HG03159 (cell line): ENCODE measurements around the gene PTTG1IP.
A peak's percentile ranks its signal among the peaks of the same experiment; 100 is the strongest.
"Not testable (repeated sequence)": the region's sequence is repeated elsewhere in the genome, so short reads cannot be mapped to it uniquely, and the experiment has no call there.

Source experiments
- ATAC-seq: cut with Tn5 transposase; IDR thresholded peaks from one replicate; pipeline ENCODE4 v1.9.1; 2021; ENCODE audit warnings: mild to moderate bottlenecking, moderate library complexity; ENCODE audit not compliant: unreplicated experiment

The PTTG1IP gene

GRCh38 chr21:44886113-44887075 lies 12.9 kb upstream of the PTTG1IP start:
- ATAC-seq, result no peak

GRCh38 chr21:44885615-44886014 lies 12.1 kb upstream of the PTTG1IP start:
- ATAC-seq, result no peak

- ATAC-seq, result no peak
Measured at GRCh38 chr21:44884097-44884496, 10.6 kb upstream of the PTTG1IP start.

GRCh38 chr21:44883250-44883649 lies 9.8 kb upstream of the PTTG1IP start:
- no peak for ATAC-seq

- no peak for ATAC-seq
Measured at GRCh38 chr21:44881198-44881872, 7.8 kb upstream of the PTTG1IP start.

- ATAC-seq, result no peak
Measured at GRCh38 chr21:44880405-44881197, 7.1 kb upstream of the PTTG1IP start.

- ATAC-seq, result not testable (repeated sequence)
Measured at GRCh38 chr21:44879238-44879637, 5.7 kb upstream of the PTTG1IP start.

- ATAC-seq, result no peak
Measured at GRCh38 chr21:44878053-44878982, 4.8 kb upstream of the PTTG1IP start.

- ATAC-seq, result no peak
Measured at GRCh38 chr21:44876849-44877575, 3.5 kb upstream of the PTTG1IP start.

GRCh38 chr21:44875316-44875700 lies 1.8 kb upstream of the PTTG1IP start:
- no peak for ATAC-seq

- ATAC-seq, result no peak
Measured at GRCh38 chr21:44874497-44875315, 1.2 kb upstream of the PTTG1IP start.

- ATAC-seq, result no peak
Measured at GRCh38 chr21:44874240-44874496, 678 bp upstream of the PTTG1IP start.

- ATAC-seq, result peak; percentile 5
Measured at GRCh38 chr21:44872649-44873355, 688 bp downstream of the PTTG1IP start.

GRCh38 chr21:44872323-44872648 lies 1.2 kb downstream of the PTTG1IP start:
- ATAC-seq, result no peak

GRCh38 chr21:44871576-44872269 lies 1.8 kb downstream of the PTTG1IP start:
- no peak for ATAC-seq

- ATAC-seq, result no peak
Measured at GRCh38 chr21:44870748-44871495, 2.6 kb downstream of the PTTG1IP start.
